Measurements from ENCODE around the gene OPA1.
A peak's percentile ranks its signal among the peaks of the same experiment; 100 is the strongest.
"Not testable (repeated sequence)": the region's sequence is repeated elsewhere in the genome, so short reads cannot be mapped to it uniquely, and the experiment has no call there.

The OPA1 gene

GRCh38 chr3:193593668-193594030 lies 641 bp downstream of the OPA1 start:
- peak; percentile 66 for DNase-seq

GRCh38 chr3:193594946-193595689 lies 2.1 kb downstream of the OPA1 start:
- DNase-seq: no peak

GRCh38 chr3:193595939-193596487 lies 3.0 kb downstream of the OPA1 start:
- no peak for DNase-seq

GRCh38 chr3:193598202-193598601 lies 5.2 kb downstream of the OPA1 start:
- DNase-seq: no peak

- DNase-seq: no peak
Observed at GRCh38 chr3:193599393-193599792, 6.4 kb downstream of the OPA1 start.

DNA sequence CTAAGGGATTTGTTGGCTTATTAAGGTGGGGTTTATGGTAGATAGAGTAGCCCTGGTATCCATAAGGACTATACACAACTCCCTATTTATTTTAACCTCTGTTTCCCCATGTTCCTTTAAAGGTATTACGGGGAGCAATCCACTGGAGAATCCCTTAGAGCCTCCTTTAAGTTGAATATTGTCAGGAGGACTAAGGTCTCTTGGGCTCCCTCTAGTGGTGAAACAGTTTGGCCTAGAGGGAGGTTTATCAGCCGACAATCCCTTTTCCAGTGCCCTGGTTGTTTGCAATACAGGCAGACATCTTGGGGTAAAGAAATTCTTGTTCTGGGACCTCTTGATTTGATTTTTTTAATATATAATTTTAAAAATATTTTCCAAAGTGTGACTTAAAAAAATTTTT lies 12.9 kb downstream of the OPA1 start:
- DNase-seq: no peak

DNA sequence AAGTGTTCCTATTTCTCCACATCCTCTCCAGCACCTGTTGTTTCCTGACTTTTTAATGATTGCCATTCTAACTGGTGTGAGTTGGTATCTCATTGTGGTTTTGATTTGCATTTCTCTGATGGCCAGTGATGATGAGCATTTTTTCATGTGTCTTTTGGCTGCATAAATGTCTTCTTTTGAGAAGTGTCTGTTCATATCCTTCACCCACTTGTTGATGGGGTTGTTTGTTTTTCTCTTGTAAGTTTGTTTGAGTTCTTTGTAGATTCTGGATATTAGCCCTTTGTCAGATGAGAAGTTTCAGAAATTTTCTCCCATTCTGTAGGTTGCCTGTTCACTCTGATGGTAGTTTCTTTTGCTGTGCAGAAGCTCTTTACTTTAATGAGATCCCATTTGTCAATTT lies 13.9 kb downstream of the OPA1 start:
- not testable (repeated sequence) for DNase-seq

- not testable (repeated sequence) for DNase-seq
Observed at GRCh38 chr3:193610516-193610915, 17.5 kb downstream of the OPA1 start.

- DNase-seq: no peak
Observed at GRCh38 chr3:193614430-193614829, 21.4 kb downstream of the OPA1 start.

- DNase-seq: no peak
Observed at GRCh38 chr3:193617628-193618027, 24.6 kb downstream of the OPA1 start.

DNA sequence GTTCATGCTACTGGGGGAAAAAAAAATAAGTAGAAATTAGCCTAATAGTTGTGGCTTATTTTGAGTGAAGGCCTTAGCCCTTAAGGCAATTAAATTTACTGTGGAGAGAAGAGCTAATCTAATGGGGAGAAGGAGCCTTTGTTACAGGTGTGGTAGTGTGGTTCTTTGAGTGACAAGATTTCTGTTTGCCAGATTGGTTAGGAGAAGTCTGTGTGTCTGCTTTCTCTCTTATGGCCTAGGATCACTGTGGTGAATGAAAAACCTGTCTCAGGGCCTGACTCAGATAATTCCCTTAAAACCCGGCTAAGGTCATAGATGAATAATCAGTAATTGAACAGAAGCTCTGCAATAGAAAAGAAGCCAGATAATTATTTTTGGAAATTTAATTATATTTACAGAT lies 27.0 kb downstream of the OPA1 start:
- no peak for DNase-seq

GRCh38 chr3:193620650-193621049 lies 27.6 kb downstream of the OPA1 start:
- no peak for DNase-seq

GRCh38 chr3:193621127-193621526 lies 28.1 kb downstream of the OPA1 start:
- DNase-seq: no peak

- no peak for DNase-seq
Observed at GRCh38 chr3:193630005-193630404, 37.0 kb downstream of the OPA1 start.

DNA sequence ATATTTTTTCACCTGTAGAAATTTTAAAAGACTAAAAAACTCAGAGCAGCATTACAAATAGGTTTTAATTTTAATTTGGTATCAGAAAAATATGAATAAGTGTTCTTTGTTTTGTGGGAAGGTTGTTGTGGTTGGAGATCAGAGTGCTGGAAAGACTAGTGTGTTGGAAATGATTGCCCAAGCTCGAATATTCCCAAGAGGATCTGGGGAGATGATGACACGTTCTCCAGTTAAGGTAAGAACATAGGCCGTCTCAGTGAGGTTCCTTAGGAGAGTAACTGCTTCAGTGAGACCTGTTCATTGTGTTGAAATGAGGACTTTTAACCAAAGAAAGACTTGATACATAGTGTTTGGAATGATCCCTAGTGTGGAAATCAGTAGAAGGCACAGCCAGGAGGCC lies 44.8 kb downstream of the OPA1 start:
- DNase-seq: no peak

DNA sequence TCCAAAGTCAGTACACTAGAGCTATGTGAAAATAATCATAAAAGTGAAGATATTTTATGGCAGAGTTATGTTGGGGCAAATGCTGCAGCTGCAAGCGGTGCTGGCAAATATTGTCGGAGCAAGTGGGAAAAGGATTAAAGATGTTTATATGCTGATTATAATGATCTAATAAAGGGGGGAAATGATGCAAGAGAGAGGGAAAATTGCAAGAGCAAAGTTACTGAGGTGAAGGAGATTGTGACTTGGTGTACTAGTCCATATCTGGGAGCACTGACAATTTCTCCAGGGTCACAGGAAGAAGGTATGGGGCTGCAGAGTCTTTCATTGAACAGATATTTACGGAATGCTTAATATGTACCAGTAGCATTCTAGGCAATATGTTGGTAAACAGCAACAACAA lies 45.8 kb downstream of the OPA1 start:
- DNase-seq: no peak

DNA sequence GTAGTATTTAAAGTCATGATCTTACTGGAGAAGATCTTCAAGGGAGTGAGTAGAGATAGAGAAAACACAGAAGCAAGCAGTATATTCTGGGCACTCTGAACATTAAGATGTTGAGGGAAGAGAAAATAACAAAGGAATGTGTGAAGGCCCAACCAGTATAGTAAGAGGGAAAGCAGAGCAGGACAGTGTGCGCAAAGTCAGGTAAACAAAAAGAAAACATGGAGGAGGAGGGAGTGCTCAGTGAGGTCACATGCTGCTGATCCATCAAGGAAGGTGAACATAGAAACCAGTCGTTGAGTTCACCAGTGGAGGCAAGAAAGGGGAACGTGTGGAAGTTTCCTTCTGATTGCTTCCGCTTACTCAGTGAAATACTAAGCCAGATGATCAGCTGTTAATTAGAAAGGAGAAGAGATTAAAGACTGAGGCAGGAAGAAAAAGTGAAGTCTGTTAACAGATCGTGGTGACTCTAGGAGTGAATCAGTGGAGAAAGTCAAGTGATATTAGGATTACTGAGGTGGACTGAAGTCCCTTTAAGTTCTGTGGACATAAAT lies 47.2 kb downstream of the OPA1 start:
- DNase-seq: no peak

GRCh38 chr3:193640728-193641439 lies 47.9 kb downstream of the OPA1 start:
- DNase-seq: no peak

- DNase-seq: no peak
Observed at GRCh38 chr3:193641440-193641775, 48.4 kb downstream of the OPA1 start.

- no peak for DNase-seq
Observed at GRCh38 chr3:193645806-193646205, 52.8 kb downstream of the OPA1 start.

DNA sequence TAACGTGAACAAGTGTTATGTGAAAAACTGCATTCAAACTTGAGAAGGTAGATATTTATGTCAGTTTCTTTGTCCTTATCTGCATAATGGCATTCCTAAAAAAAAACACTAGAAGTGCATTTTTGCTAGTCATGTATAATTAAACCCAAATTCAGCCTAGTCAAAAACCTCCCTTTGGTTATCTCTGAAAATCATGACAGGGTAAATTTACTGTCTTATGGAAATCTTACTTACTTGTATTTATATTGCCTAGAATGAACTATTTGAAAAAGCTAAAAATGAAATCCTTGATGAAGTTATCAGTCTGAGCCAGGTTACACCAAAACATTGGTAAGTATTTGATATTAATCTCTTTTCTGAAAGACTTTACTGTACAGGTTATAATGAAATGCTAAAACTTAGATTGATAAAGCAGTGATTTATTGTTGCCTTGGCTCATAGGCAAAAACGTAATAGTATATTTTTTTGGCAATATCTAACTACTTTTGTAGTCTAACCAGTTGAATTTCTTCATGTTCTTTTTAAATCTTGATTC lies 55.6 kb downstream of the OPA1 start:
- no peak for DNase-seq

DNA sequence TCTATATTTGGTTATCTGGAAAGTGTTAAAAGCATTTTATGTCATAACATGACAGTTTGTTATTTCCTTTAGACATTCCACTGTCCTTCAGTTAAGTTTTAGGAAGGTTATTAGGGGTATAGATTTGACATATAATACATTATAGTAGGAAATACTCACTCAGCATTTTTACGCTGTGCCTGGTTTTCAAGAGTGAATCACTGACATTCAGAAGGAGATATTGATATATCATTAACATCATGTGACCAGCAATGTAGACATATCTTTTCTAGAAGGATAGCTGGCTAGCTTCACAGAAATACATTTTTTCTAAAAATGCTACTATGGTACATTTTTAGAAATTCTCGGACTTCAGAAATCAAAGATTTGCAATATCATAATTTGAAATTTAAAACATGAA lies 57.6 kb downstream of the OPA1 start:
- no peak for DNase-seq

- DNase-seq: no peak
Observed at GRCh38 chr3:193655831-193656433, 62.9 kb downstream of the OPA1 start.

GRCh38 chr3:193656445-193656844 lies 63.4 kb downstream of the OPA1 start:
- DNase-seq: no peak

Measured in activated CD8-positive, alpha-beta memory T cell treated with anti-CD3 and anti-CD28 coated beads, Interleukin-2, amount 50 U/mL, for 48 hours (primary cell).